DMS79 treated with DMSO at 0.1 percent for 48 hours (cell line): ENCODE data around the gene TRAT1.
"Not testable (repeated sequence)": the region's sequence is repeated elsewhere in the genome, so short reads cannot be mapped to it uniquely, and the experiment has no call there.

Experiments
- DNase-seq: peaks from one replicate; lab custom pipeline; 2025; lab: John Stamatoyannopoulos, UW

Gene TRAT1

GRCh38 chr3:108822123-108822897 lies at the start of gene TRAT1:
TSS of gene TRAT1 (plus strand) at chr3:108822786. CDS start at chr3:108822928, 142 bp downstream.
- DNase-seq = no peak

DNA sequence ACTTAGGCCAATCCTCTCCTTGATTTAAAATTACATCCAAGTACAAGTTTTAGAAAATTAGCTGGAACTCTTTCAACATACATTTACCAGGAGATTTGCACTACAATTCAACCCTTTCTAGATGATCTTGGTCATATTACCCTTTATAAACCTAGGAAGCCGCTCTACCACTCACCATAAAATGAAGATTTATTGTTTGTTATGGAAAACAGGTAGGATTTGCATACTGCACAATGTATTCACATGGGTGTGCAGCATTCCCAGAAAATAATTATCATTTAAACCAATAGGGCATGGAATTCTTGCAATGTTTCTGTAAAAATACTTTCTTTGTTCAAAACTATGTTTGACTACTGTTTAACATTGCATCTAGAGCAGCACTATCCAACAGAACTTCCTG lies 46.9 kb upstream of the TRAT1 start:
- DNase-seq = no peak

DNA sequence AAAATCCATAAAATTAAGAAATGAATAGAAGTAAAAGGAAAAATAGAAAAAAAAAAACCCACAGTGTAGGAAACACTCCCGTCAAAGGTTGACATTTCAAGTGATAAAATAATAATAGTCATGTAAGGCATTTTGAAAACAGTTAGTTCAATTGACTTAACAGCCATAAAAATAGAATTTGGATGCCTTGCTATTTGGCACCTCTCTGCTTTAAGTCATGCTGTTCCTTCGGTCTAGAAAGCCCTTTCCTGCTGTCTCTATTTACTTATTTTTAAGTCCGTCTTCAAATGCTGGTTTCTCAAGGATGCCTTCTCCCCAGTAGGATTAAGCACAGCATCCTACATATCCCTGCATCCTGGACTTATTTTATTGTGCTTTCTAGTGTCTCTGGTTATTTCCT lies 43.1 kb upstream of the TRAT1 start:
- no peak for DNase-seq

DNA sequence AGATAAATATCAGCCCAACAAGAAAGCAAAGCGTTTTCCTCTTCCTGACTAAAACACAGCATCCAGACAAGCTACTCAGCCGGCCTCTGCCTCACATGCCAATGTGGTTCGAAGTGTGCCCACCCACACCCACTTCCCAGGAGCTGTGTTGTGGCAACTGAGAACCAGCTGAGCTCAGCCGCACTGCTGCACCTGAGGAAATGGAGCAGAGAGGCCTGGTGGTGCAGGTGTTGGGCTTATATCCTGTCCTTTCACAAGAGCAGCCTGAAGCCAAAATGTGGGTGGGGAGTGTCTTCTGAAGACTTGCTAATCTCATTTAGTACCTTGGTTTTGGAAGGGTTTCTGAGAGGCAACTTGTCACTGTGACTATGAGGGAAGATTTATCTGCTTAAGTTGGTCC lies 42.4 kb upstream of the TRAT1 start:
- no peak for DNase-seq

GRCh38 chr3:108791473-108791872 lies 31.1 kb upstream of the TRAT1 start:
- no peak for DNase-seq

DNA sequence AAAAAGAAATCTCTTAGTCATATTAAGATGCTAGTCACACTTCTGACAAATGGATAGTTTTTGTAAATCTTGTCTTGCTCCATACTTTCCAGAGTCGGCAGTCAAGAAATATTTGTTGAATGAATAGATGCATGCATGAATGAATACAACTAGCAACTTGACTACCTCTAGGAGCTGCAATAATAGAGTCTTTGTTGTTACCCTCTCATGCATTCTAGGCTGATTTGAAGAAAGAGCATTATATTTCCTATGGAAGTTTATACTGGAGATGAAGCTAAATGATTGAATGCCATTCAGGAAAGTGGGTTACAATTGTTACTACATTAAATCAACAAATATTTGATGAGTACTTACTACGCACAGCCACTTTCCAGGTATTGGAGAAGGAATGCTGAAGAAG lies 18.1 kb upstream of the TRAT1 start:
- DNase-seq = no peak

- DNase-seq = no peak
These were observed 17.6 kb upstream of the TRAT1 start for GRCh38 chr3:108804966-108805365.

DNA sequence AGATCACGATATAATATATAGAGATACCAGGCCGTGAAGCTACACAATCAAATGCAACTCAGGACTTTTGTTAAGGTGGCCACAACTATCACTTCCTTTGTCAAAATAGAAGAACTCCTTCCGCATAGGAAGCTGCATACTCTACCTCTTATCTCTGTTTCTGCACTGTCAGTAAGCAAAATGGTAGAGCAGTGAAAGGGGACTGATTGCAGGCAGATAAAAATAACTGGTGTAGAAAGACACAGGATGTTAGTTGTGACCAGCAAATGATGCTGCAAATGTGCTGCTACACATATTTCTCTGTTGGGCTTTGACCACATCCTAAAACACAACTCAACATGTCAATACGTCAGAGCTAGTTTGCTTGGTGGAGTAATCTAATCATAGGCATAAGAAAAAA lies 16.3 kb upstream of the TRAT1 start:
- no peak for DNase-seq

DNA sequence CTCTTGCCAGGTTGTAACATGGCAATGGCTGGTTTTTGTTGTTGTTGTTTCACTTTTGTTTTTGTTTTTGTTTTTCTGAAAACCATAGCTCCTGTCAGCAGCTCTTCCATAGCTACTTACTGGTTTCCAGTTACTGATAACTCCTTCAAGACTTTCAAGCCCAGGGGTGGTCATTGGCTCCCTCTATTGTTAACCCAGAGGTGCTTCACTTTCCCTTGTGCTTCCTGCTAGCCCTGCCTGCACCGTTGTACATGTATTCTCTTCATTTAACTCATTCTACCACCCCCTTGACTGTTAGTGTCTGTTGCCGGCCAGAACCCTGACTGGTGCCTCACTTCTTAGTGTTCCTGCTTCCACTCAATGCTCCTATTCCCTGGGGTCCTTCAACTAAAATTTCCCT lies 4.2 kb upstream of the TRAT1 start:
- no peak for DNase-seq

DNA sequence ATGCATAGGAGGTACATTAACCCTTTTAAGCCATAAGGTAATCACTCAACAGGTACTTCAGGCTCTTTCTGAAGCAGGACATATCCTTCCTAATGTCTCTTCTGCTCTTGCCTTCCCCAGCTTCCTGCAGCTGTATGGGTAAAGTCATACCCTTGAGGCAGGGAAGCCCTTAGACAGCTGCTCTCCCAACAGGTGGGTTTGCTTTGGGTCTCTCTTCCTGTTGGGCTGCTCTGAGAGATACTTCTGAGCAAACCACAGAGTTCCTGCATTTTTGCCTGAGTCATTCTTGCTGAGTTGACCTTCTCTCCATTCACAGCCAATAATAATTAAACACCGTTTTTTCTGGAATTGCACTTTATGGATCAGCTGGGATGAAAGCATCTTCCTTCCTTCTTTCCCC lies 2.0 kb upstream of the TRAT1 start:
- DNase-seq = no peak

GRCh38 chr3:108823227-108823626 lies 641 bp downstream of the TRAT1 start:
- DNase-seq = no peak

DNA sequence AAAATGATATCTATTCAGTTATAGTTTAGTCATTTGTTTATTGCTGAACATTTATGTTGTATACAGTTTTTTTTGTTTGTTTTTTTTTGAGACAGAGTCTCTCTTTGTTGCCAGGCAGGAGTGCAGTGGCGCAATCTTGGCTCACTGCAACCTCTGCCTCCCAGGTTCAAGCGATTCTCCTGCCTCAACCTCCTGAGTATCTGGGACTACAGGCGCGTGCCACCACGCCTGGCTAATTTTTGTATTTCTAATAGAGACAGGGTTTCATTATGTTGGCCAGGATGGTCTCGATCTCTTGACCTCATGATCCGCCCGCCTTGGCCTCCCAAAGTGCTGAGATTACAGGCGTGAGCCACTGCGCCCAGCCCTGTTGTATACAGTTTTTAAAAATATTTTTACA lies 1.2 kb downstream of the TRAT1 start:
- DNase-seq = not testable (repeated sequence)

DNA sequence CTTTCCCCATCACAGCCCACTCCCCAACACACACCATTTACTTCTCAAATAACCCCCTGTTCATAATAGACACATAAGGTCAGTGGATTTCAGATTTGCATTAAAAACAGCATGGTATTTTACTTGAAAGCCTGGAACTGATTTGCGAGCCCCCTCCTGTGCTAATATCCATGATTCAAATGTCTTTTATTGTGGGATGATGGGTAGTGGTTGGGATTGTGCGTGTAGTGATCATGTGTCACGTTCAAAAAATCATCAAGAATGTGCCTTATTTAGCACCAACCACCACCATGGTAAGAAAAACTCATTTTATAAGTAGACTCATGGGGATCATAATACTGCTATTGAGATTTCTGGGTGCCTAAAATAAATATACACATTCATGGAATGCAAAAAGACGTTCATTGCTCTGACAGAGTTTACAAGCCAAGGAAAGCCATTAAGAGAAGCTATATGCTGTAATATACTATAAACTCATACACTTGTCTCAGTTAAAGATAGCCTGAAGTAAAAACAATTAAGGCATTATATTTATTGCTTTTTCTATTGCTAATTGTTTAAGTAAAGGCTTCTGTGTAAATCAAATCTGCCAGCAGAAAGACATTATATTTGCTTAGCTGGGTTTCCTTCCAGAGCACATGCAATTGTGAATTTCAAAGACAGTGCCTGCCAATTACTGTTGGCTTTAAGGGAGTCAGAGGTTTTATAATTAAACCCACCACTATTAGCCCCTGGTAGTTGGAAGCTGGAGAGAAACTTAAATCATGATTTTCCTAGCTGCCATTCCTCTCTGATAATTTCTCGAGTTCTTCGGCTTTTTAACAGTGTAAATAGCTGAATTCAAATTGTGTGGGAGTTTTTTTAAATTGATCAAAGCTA lies 4.0 kb downstream of the TRAT1 start:
- DNase-seq = no peak

DNA sequence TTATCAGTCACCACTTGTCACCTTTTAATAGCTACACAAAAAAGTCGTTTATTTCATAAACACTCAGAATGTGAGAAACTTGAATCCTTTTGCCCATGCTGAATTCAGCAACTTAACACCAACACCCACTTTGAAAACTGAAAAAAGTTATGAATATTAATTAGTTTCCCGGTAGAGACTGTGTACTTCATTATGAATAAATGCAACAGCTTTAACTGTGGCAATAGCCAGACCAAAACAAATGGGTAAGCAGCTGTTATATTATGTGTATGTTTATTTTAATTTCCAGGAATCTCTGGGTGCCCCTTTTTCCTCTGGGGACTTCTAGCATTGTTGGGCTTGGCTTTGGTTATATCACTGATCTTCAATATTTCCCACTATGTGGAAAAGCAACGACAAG lies 7.8 kb downstream of the TRAT1 start:
- no peak for DNase-seq

- DNase-seq = no peak
These were observed 8.5 kb downstream of the TRAT1 start for GRCh38 chr3:108830991-108831614.

- no peak for DNase-seq
These were observed 11.0 kb downstream of the TRAT1 start for GRCh38 chr3:108833611-108834010.

- no peak for DNase-seq
These were observed 12.0 kb downstream of the TRAT1 start for GRCh38 chr3:108834551-108834950.

DNA sequence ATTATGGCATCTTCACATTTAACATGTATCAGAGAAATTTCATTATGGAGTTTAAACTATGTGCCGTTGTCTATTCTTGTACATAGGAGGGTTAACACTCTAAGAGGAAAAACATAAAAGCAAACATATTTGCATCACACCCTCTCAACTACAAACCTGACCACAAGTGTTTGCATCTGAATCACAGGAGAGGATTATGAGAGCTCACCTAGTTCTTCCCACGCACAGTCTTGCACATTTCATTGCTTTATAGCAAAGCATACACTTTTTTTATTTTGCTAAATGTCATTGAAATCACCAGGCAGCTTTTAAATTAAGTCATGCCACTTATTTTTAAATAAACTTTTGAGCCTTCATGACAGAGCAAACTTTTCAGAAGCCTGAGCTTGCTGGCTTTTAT lies 12.5 kb downstream of the TRAT1 start:
- DNase-seq = no peak

DNA sequence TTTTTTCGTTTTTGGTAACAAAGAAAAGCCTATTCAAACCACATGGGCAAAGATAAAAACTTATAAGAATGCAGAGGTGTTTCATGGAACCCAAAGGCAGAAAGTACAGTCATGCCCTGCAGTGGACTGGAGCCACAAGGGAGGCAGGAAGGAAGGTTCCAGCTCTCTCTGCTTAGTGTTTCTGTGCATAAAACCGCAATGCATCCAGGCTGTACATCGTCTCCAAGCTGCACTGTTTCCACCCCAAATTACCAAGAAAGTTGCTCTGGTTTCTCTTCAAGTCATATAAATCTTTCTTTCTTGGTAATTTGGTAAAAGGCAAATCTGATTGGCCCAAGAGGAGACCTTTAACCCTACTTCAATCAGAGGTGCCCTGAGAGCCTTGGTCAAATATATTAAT lies 15.8 kb downstream of the TRAT1 start:
- no peak for DNase-seq

- no peak for DNase-seq
These were observed 23.2 kb downstream of the TRAT1 start for GRCh38 chr3:108845709-108846293.

DNA sequence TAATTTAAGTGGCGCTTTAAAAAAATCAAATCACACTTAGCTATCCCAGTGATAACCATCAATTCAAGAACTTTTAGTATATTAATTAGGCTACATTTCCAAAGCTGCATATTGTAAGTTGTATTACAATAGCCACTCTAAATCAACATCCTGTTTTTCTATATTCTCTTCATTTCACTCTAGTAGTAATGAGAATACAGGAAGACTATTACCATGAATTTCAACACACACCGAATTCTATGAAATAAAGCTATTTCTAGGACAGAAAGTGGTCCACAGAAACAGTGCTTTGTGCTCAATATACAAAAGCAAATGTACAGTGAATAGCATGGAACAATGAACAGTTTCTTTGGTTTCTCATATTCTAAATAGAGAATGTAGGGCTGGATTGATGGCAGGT lies 24.6 kb downstream of the TRAT1 start:
- DNase-seq = no peak

GRCh38 chr3:108849075-108849474 lies 26.5 kb downstream of the TRAT1 start:
- DNase-seq = no peak

GRCh38 chr3:108861401-108861800 lies 38.8 kb downstream of the TRAT1 start:
- DNase-seq = no peak
